NCI-H2081 (cell line): ENCODE measurements around the gene CLASRP.
A peak's percentile ranks its signal among the peaks of the same experiment; 100 is the strongest.

Experiments used
- DNase-seq, 2 experiments: peaks; one replicate each; lab custom pipeline; 2025; lab: John Stamatoyannopoulos, UW

The CLASRP gene

DNA sequence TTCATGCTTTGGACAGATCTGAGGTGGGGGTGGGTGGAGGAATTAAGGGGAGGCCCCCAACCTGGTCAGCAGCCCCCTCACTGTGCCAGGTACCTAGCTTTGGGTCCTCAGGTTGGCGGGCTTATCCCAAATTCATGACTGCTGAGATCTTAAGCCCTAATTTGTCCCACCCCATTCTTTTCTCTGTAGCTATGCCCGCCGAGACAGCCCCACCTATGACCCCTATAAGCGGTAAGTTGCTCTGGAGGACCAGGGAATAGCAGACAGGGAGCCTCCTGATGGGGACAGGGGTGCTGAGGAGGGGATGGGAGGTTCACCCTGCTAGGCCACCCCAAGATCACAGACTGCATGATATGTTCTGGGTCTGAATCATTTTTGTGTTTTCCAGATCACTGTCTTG lies 23.1 kb downstream of the CLASRP start:
- DNase-seq: no peak

DNA sequence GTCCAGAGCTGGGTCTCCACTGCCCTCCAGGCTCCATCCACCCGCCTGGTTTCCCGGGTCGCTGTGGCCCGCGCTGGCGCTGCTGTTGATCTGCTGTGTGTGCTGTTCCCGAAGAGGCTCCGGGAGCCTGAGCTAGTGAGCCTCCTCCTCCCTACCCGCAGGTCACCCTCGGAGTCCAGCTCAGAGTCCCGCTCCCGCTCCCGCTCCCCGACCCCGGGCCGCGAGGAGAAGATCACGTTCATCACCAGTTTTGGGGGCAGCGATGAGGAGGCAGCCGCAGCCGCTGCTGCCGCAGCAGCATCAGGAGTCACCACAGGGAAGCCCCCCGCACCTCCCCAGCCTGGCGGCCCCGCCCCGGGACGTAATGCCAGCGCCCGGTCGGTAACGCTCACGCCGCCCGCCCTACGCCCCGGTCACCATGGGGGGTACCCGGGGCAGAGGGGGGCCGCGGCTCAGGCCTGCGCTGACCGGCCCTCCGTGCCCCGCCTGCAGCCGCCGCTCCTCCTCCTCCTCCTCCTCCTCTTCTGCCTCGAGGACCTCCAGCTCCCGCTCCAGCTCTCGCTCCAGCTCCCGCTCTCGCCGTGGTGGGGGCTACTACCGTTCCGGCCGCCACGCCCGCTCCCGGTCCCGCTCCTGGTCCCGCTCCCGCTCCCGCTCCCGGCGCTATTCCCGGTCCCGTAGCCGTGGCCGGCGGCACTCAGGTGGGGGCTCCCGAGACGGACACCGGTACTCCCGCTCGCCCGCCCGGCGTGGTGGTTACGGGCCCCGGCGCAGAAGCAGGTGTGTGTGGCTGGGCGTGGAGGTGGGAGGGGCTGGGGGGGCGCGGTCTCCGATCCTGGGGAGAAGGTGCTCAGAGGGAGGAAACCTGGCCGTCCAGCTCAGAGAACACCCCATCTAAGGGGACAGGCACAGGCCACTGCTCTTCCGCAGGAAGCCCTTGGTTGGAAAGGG lies 25.3 kb downstream of the CLASRP start:
- DNase-seq: no peak

DNA sequence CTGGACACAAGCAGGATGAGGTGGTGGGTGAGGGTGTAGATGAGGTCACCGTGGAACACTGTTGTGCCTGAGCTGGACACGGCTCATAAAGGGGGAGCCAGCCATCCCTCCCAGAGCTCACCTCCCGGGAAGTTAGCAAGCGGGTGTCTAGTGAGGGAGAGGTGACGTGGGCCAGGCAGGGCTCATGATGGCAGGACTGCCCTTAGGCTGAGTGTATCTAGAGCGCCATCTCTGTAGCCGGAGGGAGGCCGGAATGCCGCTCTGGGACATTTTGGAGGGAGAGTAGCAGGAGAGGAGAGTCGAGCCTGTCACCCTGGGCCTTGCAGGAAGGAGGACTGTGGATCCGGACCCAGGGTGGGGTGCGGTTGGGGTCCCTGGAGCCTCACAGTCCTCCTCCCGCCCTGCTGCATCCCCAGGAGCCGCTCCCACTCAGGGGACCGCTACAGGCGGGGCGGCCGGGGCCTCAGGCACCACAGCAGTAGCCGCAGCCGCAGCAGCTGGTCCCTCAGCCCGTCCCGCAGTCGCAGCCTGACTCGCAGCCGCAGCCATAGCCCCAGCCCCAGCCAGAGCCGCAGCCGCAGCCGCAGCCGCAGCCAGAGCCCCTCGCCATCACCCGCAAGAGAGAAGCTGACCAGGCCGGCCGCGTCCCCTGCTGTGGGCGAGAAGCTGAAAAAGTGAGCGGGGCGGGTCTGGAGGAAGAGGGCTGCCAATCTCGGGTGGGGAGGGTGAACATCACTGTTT lies 28.2 kb downstream of the CLASRP start:
- no peak for DNase-seq

GRCh38 chr19:45068041-45068440 lies 29.2 kb downstream of the CLASRP start:
- DNase-seq: no peak

GRCh38 chr19:45069056-45069455 lies 30.2 kb downstream of the CLASRP start:
- DNase-seq: no peak

DNA sequence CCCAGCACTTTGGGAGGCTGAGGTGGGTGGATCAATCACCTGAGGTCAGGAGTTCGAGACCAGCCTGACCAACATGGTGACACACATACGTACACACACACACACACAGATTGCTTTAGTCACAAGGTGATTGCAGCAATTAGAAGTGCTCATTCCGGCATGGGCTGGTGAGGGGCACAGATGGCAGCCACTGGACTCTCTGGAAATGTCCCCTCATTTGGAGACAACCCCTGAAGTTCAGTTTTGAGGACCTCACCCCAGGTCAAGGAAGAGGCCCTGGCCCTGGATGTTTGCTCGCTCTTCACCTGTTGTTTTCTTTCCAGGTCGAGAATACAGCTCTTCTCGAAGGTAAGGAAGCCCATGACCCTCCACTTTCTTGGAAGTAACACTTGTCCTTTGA lies 31.4 kb downstream of the CLASRP start:
- DNase-seq: no peak

DNA sequence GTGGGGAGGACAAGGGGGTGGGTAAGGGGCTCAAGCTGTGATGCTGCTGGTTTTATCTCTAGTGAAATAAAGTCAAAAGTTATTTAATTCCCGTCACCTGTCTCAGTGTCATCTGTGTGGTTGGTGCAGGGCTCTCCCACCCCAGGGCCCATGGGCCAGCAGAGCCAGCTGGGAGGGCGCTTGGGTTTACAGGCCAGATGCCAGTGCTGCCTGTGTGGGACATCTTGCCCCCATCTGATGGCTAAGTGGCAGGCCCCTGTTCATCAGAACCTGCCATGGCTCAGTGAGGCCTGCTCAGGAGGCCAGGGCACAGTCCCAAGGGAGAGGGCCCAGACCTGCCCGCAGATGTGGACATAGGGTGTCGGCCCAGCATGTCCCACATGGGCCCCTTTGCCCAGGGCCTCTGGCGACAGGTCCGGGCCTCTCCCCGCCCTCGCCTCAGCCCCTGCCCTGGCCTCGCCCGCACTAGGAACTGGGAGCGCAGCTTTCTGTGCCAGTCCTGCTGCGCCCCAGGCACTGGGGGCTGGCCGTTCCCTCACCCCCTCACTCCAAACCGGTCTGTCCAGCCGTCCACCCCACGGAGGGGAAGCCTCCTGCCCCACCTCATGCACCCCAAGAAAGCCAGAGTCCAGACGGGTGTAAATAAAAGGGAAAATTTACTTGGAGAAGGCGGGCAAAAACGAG lies 32.2 kb downstream of the CLASRP start:
- DNase-seq: no peak

- DNase-seq: no peak
Observed at GRCh38 chr19:45071545-45071938, 32.7 kb downstream of the CLASRP start.

GRCh38 chr19:45071969-45072790 lies 33.3 kb downstream of the CLASRP start:
- no peak for DNase-seq

GRCh38 chr19:45074744-45075300 lies 36.0 kb downstream of the CLASRP start:
- DNase-seq: no peak

DNA sequence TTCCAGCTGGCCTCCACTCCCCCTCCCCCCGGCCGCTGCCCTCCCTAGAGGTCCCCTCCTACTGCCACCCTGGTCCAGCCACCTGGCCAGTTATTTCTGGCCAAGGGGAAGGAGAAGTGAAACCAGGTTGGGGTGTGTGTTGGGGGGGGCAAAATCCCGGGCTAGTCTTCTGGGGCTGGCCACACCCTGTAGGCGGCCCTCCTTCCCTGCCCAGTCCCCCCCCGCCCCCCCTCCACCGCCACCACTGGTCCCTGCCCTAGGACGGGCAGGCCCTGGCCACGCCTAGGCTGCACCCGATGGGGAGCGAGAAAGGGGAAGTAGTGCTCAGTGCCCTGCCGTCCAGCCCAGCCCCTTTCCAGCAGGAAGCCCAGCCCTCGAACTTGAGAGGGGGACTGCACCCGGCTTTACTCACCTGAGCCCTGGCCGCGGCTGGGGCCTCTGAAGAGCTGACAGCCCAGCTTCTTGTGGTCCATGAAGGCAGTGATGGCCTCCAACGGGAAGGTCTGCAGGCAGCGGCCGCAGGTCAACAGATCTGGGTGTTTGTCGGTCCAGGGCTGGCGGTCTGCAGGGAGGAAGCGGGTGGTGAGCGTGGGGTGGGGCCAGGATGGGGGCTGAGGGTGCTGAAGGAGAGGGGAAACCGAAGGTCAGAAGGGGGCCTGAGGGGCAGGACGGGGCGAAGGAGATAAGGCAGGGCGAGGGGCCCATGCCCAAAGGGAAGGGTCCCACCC lies 36.6 kb downstream of the CLASRP start:
- DNase-seq: peak; percentile 35 to 62

- peak; percentile 72 to 90 for DNase-seq
Observed at GRCh38 chr19:45076029-45076850, 37.4 kb downstream of the CLASRP start, which contains the start of gene ZNF296. ZNF296 (minus strand) TSS chr19:45076478; CDS start chr19:45076373, 105 bp downstream.

DNA sequence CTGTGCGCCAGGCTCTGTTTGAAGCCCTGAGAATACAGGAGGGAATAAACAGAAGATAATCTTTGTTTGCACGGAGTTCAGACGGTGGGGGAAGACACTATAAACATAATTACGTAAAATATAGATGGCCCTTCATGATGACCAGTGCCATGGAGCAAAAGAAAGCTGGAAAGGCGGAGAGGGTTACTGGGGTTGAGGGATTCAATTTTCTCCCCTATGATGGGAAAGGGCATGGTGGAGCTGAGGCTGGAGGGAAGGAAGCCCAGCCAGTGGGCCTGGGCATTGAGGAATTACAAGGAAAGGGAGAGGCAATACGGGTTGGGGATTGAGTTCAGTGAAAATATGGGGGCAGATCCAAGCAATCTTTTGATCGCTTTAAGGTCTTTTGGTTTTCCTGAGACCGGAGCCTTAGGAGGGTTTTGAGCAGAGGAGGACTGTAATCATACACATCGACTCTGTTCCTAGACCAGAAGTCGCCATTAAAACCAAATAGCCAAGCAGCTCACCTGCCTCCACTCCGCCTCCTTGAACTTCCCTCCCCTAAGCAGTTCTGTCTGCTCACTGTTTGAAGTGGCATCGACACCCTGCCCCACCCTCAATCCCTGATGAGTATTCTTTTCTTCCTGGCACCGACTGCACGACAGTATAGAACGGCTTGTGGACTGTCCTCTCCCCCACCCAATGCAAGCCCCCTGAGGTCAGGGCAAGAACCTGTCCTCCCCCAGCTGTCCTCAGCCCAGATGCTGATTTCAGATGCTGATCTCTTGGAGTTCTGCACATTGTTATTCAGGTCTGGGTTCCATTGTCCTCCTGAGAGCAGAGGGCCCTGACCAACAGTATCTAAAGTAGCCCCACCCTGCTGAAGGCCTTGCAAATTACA lies 38.2 kb downstream of the CLASRP start:
- no peak for DNase-seq

DNA sequence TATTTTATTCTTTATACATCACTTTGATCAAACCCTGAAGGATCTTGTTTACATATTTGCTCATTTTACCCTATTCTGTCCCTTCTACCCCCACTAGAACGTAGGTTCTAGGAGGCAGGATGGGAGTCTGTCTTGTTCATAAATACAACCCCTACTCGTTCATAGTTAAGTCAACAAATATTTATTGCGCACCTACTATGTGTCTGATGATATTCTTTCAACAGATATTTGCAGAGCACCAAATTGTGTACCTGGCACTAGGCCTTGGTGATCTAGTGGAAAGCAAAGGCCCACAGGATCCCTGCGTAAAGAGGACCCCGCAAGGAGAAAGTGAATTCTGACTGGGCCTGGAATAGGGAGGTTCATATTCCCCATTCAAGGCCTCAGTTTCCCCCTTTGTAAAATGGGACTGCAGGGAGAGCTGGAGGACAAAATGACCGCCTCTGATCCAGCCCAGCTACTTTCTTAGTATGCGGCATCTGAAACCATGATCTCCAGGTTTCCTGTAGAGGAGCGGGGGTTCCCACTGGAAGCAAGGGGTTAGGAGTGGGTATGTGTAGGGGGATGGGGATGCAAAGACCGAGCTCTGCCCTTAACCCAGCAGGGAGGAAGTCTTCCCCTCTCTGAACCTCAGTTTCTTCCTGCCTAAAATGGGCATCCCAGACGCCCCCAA lies 39.7 kb downstream of the CLASRP start:
- no peak for DNase-seq

- DNase-seq: peak; percentile 79 to 80
Observed at GRCh38 chr19:45079063-45079910, 40.4 kb downstream of the CLASRP start, which contains the start of gene GEMIN7. GEMIN7 (plus strand) TSS chr19:45079260; CDS start chr19:45090115, 10,855 bp downstream.

GRCh38 chr19:45079911-45080370 lies 41.1 kb downstream of the CLASRP start:
- DNase-seq: no peak

- DNase-seq: no peak
Observed at GRCh38 chr19:45082170-45082569, 43.3 kb downstream of the CLASRP start.
